ENCODE measurements around the gene FIGNL2.
A peak's percentile ranks its signal among the peaks of the same experiment; 100 is the strongest.

Gene FIGNL2

DNA sequence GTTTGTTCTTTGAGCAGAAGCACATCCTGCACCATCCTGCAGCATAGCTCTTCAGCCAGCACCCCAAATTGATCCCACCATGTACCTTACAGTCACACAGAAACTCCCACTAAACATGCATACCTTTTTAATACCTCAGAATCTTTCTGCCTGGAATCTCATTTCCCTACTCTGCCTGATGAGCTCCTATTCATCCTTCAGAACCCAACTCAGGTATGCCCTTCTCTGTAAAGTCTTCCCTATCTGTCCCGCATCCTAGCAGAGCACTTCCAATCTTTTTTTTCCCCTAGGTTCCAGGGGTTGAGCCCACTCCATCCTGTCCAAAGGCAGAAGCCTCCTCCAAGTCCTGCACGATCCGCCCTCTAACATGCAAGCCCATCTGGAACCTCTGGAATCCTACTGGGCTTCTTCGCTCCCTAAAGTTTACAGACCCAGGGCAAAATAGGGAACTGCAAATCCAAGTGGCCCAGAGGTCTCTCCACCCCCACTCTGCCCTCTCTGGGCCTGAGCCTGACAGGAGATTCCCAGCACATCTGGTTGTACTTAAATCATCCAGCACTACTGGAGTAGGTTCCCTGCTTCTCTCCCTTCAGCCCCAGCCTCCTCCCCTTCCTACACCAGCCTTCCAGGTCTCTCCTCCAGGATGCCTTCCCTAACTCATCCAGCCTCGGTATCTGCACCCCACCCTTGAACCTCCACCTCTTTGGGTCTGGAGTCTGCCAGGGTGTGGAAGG is 4.1 kb upstream of the FIGNL2 start:
- DNase-seq, result no peak

GRCh38 chr12:51851413-51852124 is 3.1 kb upstream of the FIGNL2 start:
- peak in 2 of 3 experiments; percentile 59 to 83 for DNase-seq

DNA sequence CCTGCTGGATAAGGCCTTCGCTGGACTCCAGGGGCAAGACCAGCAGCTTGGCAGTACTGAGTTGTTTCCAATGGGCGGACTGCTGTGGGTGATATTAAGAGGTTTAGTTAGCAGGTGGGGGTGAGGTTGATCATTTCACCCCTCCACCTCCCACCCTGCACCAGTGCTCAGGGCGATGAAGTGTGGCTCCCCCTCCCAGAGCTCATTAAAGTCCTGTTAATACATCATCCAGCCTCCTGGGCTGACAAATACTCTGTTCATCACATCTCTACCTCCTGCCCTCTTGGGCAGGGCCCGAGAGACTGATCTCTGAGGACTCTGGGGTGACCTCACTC is 2.4 kb upstream of the FIGNL2 start:
- DNase-seq, result no peak

GRCh38 chr12:51850081-51850964 is 1.8 kb upstream of the FIGNL2 start:
- no peak for DNase-seq

GRCh38 chr12:51848841-51849735 is 570 bp upstream of the FIGNL2 start:
- no peak for DNase-seq

GRCh38 chr12:51847643-51848325 is 734 bp downstream of the FIGNL2 start:
- peak in 1 of 3 experiments; percentile 53 for DNase-seq

DNA sequence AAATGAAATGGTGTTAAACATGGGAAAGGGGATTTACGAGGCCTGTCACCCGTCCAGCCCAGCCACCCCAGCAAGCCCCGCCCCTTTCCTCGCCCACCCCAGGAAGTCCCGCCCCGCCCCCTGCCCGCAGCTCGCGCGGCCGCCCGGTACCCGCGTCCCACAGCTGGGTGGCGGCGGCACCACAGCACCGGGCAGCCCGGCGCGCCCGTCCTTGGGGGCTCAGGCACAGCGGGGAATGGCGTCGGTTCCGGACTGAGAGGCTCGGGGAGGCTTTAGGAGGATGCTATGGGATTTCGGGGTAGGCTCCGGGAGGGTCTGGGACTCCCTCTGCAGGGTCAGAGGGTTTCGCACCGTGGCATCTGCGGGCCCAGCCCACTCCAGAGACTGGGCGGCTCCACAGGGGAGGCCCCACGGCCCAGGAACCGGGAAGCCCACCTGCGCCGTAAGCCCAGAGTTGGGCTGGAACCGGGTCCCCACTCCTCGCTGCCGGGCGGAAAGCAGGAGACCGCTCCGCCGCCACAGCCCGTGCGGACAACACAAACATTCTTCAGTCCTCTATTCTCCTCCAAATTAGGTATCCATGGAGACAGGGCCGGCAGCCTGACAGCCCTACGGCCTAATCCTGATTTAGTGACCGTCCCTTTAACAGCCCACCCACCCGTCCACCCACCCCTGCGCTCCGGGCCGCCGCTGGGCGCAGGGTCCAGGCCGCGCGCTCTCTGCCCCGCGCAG is 1.4 kb downstream of the FIGNL2 start:
- peak in 2 of 3 experiments; percentile 71 to 72 for DNase-seq

DNA sequence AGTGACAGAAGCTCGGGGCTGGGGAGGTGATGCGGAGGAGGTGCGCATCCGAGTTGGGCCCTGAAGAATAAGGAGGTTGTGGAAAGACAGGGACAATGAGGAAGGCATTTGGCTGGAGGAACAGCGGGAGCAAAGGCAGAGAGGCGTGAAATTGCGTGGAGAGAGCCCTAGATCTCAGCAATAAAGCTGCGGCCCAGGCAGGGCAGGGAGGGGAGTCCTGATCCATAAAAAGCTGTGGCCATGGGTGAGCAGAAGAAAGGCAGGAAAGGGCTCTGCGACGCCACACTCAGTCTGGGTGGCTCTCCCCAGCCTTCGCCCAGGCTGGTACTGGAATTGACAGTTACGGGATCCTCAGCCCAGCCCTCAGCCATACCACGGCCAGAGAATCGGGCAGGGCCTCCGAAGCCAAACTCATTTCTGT is 2.2 kb downstream of the FIGNL2 start:
- DNase-seq, result no peak

- no peak for DNase-seq
These were observed 3.0 kb downstream of the FIGNL2 start for GRCh38 chr12:51845482-51845881.

GRCh38 chr12:51844854-51845253 is 3.7 kb downstream of the FIGNL2 start:
- no peak for DNase-seq

GRCh38 chr12:51841727-51842126 is 6.8 kb downstream of the FIGNL2 start:
- DNase-seq, result no peak

DNA sequence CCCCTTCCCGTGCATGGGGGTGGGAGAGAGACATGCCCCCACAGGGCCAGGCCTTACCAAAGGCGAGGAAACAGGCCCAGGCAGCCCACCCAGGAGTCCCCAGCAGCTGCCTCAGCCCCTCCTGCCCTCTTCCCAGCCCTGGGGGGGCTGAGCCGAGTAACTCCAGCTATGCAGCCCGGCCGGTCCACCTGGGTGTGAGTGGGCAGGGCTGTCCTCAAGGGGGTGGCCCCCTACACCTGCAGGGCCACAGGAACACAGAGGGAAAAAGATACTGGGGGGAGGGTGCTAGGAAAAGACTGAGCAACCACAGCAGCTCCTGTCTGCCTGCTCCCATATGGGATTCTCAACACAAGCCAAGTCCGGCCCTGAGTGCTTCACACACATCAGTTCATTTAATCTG is 7.6 kb downstream of the FIGNL2 start:
- DNase-seq, result no peak

DNA sequence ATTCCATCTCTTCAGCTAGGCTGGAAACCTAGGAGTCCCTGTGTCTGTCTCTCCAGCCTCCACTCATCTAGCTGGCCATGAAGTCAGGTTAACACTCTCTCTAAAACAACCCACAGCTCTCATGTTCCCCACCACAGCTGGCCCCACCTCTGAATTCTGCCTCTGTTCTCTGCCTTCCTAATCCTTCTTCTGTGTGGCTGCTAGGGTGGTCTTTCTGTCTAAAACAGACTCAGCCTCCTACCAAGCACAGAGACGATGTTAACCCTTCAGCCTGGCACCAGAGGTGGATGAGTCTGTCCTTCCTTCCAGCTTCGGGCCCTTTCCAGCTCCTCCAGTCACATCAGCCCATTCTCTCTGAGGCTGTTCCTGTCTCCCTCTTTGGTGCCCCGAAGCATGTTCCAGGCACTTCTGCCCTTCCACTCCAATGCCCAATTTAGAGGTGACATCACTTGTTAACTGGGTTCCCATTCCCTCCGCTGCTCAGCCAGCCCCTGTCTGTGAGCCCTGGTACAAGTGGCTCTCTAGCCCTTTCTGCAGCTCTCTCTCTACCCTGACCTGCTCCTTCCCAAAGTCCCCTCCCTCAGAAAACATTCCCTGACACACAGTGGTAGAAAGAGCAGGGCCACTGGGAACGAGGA is 9.1 kb downstream of the FIGNL2 start:
- DNase-seq, result peak in 1 of 3 experiments; percentile 21

GRCh38 chr12:51838762-51839161 is 9.8 kb downstream of the FIGNL2 start:
- no peak for DNase-seq

DNA sequence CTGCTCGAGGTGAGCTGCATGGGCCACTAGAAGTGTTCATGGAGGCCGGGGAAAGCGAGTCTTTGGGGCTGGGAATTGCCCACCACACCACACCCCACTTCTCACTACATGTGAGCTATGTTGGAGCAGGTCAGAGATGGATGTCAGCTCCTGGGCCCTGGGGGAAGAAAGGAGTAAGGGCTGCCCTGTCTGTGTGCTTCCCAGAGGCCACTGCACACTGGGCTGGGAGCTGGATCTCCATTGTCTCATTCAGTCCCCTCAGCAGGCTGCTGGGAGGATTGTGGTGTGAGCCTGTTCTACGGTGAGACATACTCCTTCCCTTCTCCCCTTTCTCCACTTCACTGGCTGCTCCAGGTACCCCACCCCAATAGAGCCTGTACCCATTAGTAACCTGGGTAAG is 10.5 kb downstream of the FIGNL2 start:
- no peak for DNase-seq

DNA sequence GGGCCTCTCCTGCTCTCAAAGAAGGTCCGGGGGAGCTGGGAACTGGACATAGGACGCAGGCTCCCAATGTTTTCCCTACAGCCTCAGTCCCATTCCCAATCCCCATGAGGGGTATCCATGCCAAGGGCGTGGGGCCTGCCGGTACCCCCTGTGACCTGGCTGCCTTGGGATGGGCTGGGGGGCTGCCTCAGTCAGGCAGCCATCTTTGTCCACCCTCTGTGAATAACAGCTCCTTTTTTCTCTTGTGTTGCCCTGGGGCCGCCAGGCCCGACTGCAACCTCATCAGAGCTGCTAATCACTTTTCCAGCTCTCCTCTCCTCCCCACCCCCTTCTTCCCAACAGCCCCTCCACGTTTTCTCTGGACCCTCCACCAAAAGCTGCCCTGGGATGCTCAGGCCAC is 11.2 kb downstream of the FIGNL2 start:
- DNase-seq, result no peak

GRCh38 chr12:51836827-51837173 is 11.7 kb downstream of the FIGNL2 start:
- no peak for DNase-seq

- no peak for DNase-seq
These were observed 12.3 kb downstream of the FIGNL2 start for GRCh38 chr12:51836041-51836826.

DNA sequence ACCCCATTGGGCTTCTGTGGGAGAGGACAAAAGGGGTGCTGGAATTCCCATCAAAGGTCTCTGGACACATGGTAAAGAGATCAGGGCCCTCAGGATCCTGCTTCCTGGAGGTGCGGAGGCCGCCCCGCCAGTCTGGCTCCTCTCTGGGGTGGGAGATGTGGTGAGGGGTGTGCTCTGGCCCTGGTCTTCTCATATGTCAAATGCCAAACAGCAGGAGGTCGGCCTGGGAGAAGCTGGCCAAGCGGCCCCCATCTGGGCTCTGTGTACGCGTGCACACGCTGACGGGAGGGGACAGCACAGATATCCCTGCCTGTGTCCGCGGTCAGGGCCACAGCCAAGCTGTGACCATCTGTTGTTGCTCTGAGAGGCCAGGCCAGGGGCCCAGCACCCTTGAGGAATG is 14.1 kb downstream of the FIGNL2 start:
- DNase-seq, result no peak
